ENCODE measurements around the gene KDM2A. TPM values are rescaled to one million over a fixed set of nuclear protein-coding genes. Genes with fewer than 3 reads are reported as not detected.

Gene KDM2A
- total and polyA plus RNA-seq, 2 of the 13 experiments (the other 11 are each of a cell fraction or from before 2014, with no cell fraction given), result 31.3 to 31.4 TPM

DNA sequence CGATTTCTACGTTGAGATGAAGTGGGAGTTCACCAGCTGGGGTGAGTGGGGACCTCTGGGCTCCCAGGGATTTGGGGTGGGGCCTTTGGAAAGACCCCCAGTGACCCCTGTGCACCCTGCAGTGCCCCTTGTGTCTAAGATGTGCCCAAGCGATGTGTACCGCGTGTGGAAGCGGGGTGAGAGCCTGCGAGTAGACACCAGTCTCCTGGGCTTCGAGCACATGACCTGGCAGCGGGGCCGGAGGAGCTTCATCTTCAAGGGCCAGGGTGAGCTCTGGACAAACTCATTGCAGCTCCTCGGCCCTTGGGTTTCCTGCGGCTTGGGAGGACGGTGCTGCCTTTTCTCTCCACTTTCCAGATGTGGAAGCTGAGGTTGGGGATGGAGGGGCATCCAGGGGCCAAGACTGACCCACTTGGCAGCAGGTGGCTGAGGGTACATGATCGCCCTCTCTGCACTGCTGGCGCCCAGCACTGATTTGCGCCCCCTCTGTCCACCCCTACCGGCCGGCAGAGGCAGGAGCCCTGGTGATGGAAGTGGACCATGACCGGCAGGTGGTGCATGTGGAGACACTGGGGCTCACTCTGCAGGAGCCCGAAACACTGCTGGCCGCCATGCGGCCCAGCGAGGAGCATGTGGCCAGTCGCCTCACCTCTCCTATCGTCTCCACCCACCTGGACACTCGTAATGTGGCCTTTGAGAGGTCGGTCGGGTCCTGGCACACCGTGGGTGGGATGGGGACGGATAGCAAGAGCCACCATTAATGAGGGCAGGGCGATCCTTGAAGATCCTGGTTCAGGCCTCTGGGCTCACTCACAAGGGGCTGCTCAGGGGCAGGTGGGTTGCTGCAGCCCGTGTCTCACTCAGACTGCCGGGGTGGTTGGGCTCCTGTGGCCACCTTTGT lies 172.7 kb downstream of the KDM2A start (continued):
- TF ChIP-seq USF2 (IDR thresholded peaks at IDR 0.05; ENCODE audit: low read depth, low read length) (no peak), USF2 (CRISPR knock-in tag; IDR thresholded peaks at IDR 0.05; ENCODE audit: borderline replicate concordance) (no peak), ZNF337 (CRISPR knock-in tag; IDR thresholded peaks at IDR 0.05; ENCODE audit: borderline replicate concordance, low read depth) (no peak), PHF20 (CRISPR knock-in tag; IDR thresholded peaks at IDR 0.05) (no peak), PREB (CRISPR knock-in tag; IDR thresholded peaks at IDR 0.05) (no peak), ZNF781 (CRISPR knock-in tag; IDR thresholded peaks at IDR 0.05; ENCODE audit: borderline replicate concordance, not compliant biosample characterization) (no peak), SP2 (CRISPR knock-in tag; IDR thresholded peaks at IDR 0.05) (no peak), ZSCAN25 (CRISPR knock-in tag; IDR thresholded peaks at IDR 0.05) (no peak), NFKBIZ (CRISPR knock-in tag; IDR thresholded peaks at IDR 0.05) (no peak), RBM39 (IDR thresholded peaks at IDR 0.05; ENCODE audit: low read depth, low read length, poor library complexity, severe bottlenecking) (no peak), KDM4B (CRISPR knock-in tag; IDR thresholded peaks at IDR 0.05) (no peak), RBFOX2 (IDR thresholded peaks at IDR 0.05; ENCODE audit: low read depth, low read length) (peak; percentile 39; the same call in 1 of the 2 replicates), YY1 (IDR thresholded peaks at IDR 0.05; ENCODE audit: insufficient read depth, insufficient replicate concordance, low read depth, low read length) (no peak), ZNF30 (CRISPR knock-in tag; IDR thresholded peaks at IDR 0.05) (no peak), DNMT1 (CRISPR knock-in tag; IDR thresholded peaks at IDR 0.05) (no peak)
- TF ChIP-seq, protein P1, sequence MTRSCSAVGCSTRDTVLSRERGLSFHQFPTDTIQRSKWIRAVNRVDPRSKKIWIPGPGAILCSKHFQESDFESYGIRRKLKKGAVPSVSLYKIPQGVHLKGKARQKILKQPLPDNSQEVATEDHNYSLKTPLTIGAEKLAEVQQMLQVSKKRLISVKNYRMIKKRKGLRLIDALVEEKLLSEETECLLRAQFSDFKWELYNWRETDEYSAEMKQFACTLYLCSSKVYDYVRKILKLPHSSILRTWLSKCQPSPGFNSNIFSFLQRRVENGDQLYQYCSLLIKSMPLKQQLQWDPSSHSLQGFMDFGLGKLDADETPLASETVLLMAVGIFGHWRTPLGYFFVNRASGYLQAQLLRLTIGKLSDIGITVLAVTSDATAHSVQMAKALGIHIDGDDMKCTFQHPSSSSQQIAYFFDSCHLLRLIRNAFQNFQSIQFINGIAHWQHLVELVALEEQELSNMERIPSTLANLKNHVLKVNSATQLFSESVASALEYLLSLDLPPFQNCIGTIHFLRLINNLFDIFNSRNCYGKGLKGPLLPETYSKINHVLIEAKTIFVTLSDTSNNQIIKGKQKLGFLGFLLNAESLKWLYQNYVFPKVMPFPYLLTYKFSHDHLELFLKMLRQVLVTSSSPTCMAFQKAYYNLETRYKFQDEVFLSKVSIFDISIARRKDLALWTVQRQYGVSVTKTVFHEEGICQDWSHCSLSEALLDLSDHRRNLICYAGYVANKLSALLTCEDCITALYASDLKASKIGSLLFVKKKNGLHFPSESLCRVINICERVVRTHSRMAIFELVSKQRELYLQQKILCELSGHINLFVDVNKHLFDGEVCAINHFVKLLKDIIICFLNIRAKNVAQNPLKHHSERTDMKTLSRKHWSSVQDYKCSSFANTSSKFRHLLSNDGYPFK (CRISPR knock-in tag; IDR thresholded peaks at IDR 0.05; ENCODE audit: borderline replicate concordance), result no peak
